ENCODE measurements around the gene PLA2G2F.

Gene PLA2G2F

GRCh38 chr1:20180129-20180843, 41.2 kb downstream of the PLA2G2F start:
- Histone ChIP-seq H3K9me3 (no peaks in the 10 kb centered on the region), H3K4me1 (peaks cover 27% of the 10 kb centered on the region), H3K9ac (no peak overlapping the region), H3K4me2 (no peak overlapping the region), H3K27me3 (no peaks in the 10 kb centered on the region), H4K20me1 (no peaks in the 10 kb centered on the region), H3K4me3 (no peak overlapping the region), H3K36me3 (no peaks in the 10 kb centered on the region), H3K27ac (no peak overlapping the region)
- TF ChIP-seq Cebpa-rat (IDR thresholded peaks at IDR 0.05), result no peak

GRCh38 chr1:20180844-20181207, 41.7 kb downstream of the PLA2G2F start:
- Histone ChIP-seq H3K9me3 (no peaks in the 10 kb centered on the region), H3K27ac (no peak overlapping the region), H3K9ac (no peak overlapping the region), H3K4me2 (no peak overlapping the region), H4K20me1 (no peaks in the 10 kb centered on the region), H3K4me3 (no peak overlapping the region), H3K4me1 (peaks cover 31% of the 10 kb centered on the region), H3K27me3 (no peaks in the 10 kb centered on the region), H3K36me3 (no peaks in the 10 kb centered on the region)
- no peak for TF ChIP-seq Cebpa-rat (IDR thresholded peaks at IDR 0.05)

GRCh38 chr1:20182415-20182814, 43.3 kb downstream of the PLA2G2F start:
- H3K36me3 ChIP-seq, result no peaks in the 10 kb centered on the region
- no peak overlapping the region for H3K4me3 ChIP-seq
- H3K9ac ChIP-seq, result no peak overlapping the region
- H3K9me3 ChIP-seq, result no peaks in the 10 kb centered on the region
- no peak overlapping the region for H3K27ac ChIP-seq
- H3K4me2 ChIP-seq, result no peak overlapping the region
- TF ChIP-seq Cebpa-rat (IDR thresholded peaks at IDR 0.05), result no peak
- H3K4me1 ChIP-seq, result peaks cover 46% of the 10 kb centered on the region
- H4K20me1 ChIP-seq, result no peaks in the 10 kb centered on the region
- no peaks in the 10 kb centered on the region for H3K27me3 ChIP-seq

- Histone ChIP-seq H3K9me3 (no peaks in the 10 kb centered on the region), H3K4me3 (no peak overlapping the region), H3K36me3 (no peaks in the 10 kb centered on the region), H3K27me3 (no peaks in the 10 kb centered on the region), H3K4me2 (no peak overlapping the region), H3K27ac (no peak overlapping the region), H3K4me1 (peaks cover 53% of the 10 kb centered on the region), H4K20me1 (no peaks in the 10 kb centered on the region), H3K9ac (no peak overlapping the region)
- no peak for TF ChIP-seq Cebpa-rat (IDR thresholded peaks at IDR 0.05)
Measured at GRCh38 chr1:20183035-20183434, 43.9 kb downstream of the PLA2G2F start.

- Histone ChIP-seq H3K27me3 (no peaks in the 10 kb centered on the region), H3K4me1 (peaks cover 58% of the 10 kb centered on the region), H3K27ac (no peak overlapping the region), H3K4me3 (no peak overlapping the region), H3K9me3 (no peaks in the 10 kb centered on the region), H3K4me2 (peak overlapping the region; percentile 99), H4K20me1 (no peaks in the 10 kb centered on the region), H3K9ac (no peak overlapping the region), H3K36me3 (no peaks in the 10 kb centered on the region)
- TF ChIP-seq Cebpa-rat (IDR thresholded peaks at IDR 0.05), result no peak
Measured at GRCh38 chr1:20183616-20184271, 44.6 kb downstream of the PLA2G2F start.

- H3K27ac ChIP-seq, result peak overlapping the region; percentile 89
- TF ChIP-seq Cebpa-rat (IDR thresholded peaks at IDR 0.05), result peak; percentile 53; the same call in 1 of the 2 replicates
- H3K36me3 ChIP-seq, result no peaks in the 10 kb centered on the region
- no peak overlapping the region for H3K9ac ChIP-seq
- no peaks in the 10 kb centered on the region for H3K9me3 ChIP-seq
- peaks cover 61% of the 10 kb centered on the region for H3K4me1 ChIP-seq
- H3K4me3 ChIP-seq, result no peak overlapping the region
- no peaks in the 10 kb centered on the region for H4K20me1 ChIP-seq
- peak overlapping the region; percentile 99 for H3K4me2 ChIP-seq
- H3K27me3 ChIP-seq, result no peaks in the 10 kb centered on the region
Measured at GRCh38 chr1:20184481-20184900, 45.4 kb downstream of the PLA2G2F start.

GRCh38 chr1:20184997-20185833, 46.1 kb downstream of the PLA2G2F start:
- H3K4me1 ChIP-seq, result peaks cover 68% of the 10 kb centered on the region
- no peaks in the 10 kb centered on the region for H4K20me1 ChIP-seq
- H3K36me3 ChIP-seq, result no peaks in the 10 kb centered on the region
- peak overlapping the region; percentile 68 for H3K4me3 ChIP-seq
- peak overlapping the region; percentile 99 for H3K4me2 ChIP-seq
- no peaks in the 10 kb centered on the region for H3K9me3 ChIP-seq
- peak; percentile 2; the same call in 1 of the 2 replicates for TF ChIP-seq Cebpa-rat (IDR thresholded peaks at IDR 0.05)
- H3K27ac ChIP-seq, result peak overlapping the region; percentile 89
- no peaks in the 10 kb centered on the region for H3K27me3 ChIP-seq
- peak overlapping the region; percentile 78 for H3K9ac ChIP-seq

GRCh38 chr1:20185834-20186782, 47.0 kb downstream of the PLA2G2F start, which contains the start of the genes PLA2G2C and UBXN10:
TSS of gene PLA2G2C (minus strand) at chr1:20186518. CDS start at chr1:20177363, 9,155 bp downstream.
TSS of gene UBXN10 (plus strand) at chr1:20186096. CDS start at chr1:20190562, 4,466 bp downstream.
- no peaks in the 10 kb centered on the region for H3K27me3 ChIP-seq
- peak within 1 kb of the TSS; percentile 99 for H3K4me2 ChIP-seq
- peak within 1 kb of the TSS; percentile 89 for H3K27ac ChIP-seq
- H4K20me1 ChIP-seq, result no peaks in the 10 kb centered on the region
- peak within 1 kb of the TSS; percentile 68 for H3K4me3 ChIP-seq
- peaks cover 72% of the 10 kb centered on the region for H3K4me1 ChIP-seq
- no peaks in the 10 kb centered on the region for H3K9me3 ChIP-seq
- no peaks in the 10 kb centered on the region for H3K36me3 ChIP-seq
- no peak for TF ChIP-seq Cebpa-rat (IDR thresholded peaks at IDR 0.05)
- H3K9ac ChIP-seq, result peak within 1 kb of the TSS; percentile 80
